Transverse colon (tissue), 4 donors: Measurements from ENCODE around the gene RNF187. TPM values are rescaled to one million over a fixed set of nuclear protein-coding genes. Genes with fewer than 3 reads are reported as not detected.
"Not testable (repeated sequence)": the region's sequence is repeated elsewhere in the genome, so short reads cannot be mapped to it uniquely, and the experiment has no call there.

Experiments
- DNase-seq: peaks from one replicate; pipeline ENCODE4 v3.0.0-alpha.2; 2019
- H3K27ac ChIP-seq, 4 donors: fragments of 200-600 bp; sonication (generic); 2 replicates each; pipeline ENCODE4 v1.5.1; 2016 to 2018; ENCODE audit warnings: inconsistent platforms in 4 of 4
- H3K27me3 ChIP-seq: fragments of 200-600 bp; sonication (generic); 2 replicates; pipeline ENCODE4 v1.5.1; 2017; ENCODE audit warnings: inconsistent platforms
- H3K36me3 ChIP-seq, 4 donors: fragments of 200-600 bp; sonication (generic); 2 replicates each; pipeline ENCODE4 v1.5.1; 2017 to 2019; ENCODE audit warnings: inconsistent platforms in 4 of 4
- H3K4me1 ChIP-seq, 4 donors: fragments of 200-600 bp; sonication (generic); 2 replicates each; pipeline ENCODE4 v1.5.1; 2017 to 2020; ENCODE audit warnings: inconsistent platforms in 4 of 4
- H3K4me3 ChIP-seq, 4 donors: fragments of 200-600 bp; sonication (generic); 1 replicate in 1 of 4; 2 replicates in 3 of 4; pipeline versions ENCODE4 v1.5.1 to v1.6.1; 2017 to 2019; ENCODE audit warnings: inconsistent platforms in 4 of 4
- H3K9me3 ChIP-seq, 2 donors: fragments of 200-600 bp; sonication (generic); 2 replicates each; pipeline ENCODE4 v1.5.1; 2017 to 2019; ENCODE audit warnings: inconsistent platforms in 2 of 2
- CTCF ChIP-seq, 5 experiments: fragments of 200-600 bp in 3 of 5; fragments of 450-650 bp in 2 of 5; sonication (generic) in 3 of 5; IDR thresholded peaks; 1 replicate in 2 of 5; 2 replicates in 3 of 5; pipeline ENCODE4 v1.5.1; 2016 to 2017; ENCODE audit warnings: antibody characterized with exemption in 5 of 5, inconsistent platforms in 3 of 5, mild to moderate bottlenecking in 2 of 5, moderate library complexity in 1 of 5
- EP300 ChIP-seq: sonication (generic); formaldehyde crosslinking; IDR thresholded peaks from one replicate; pipeline ENCODE4 v1.6.1; 2017; ENCODE audit warnings: antibody characterized with exemption, low read depth
- POLR2A ChIP-seq: fragments of 450-650 bp; IDR thresholded peaks from one replicate; pipeline ENCODE4 v1.6.1; 2016; ENCODE audit warnings: antibody characterized with exemption, mild to moderate bottlenecking, moderate library complexity
- POLR2AphosphoS5 ChIP-seq, 3 donors: sonication (generic); formaldehyde crosslinking; IDR thresholded peaks; one replicate each; pipeline ENCODE4 v1.6.1; 2016; ENCODE audit warnings: antibody characterized with exemption in 3 of 3
- WGBS, 2 donors: methylation state at CpG; one replicate each; pipeline ENCODE4 v1.1.5; 2018; ENCODE audit warnings: low coverage in 1 of 2; 5-methylcytosine and 5-hydroxymethylcytosine counted together
- in situ Hi-C, 4 donors: fragments of 200-750 bp; cut with MboI; loops; one replicate each; pipeline versions ENCODE4 v1.15.0 to v1.15.1; 2017; ENCODE audit warnings: low sequenced_read_pairs in 3 of 4, low pct_ligation_motif_present in 1 of 4, low pct_unique_long_range_greater_than_20kb in 1 of 4
- intact Hi-C: fragments of 100-400 bp; cut with DNase I; formaldehyde crosslinking; loops from one replicate; pipeline ENCODE4 v1.15.1; 2023; ENCODE audit warnings: low total_unique reads
- total RNA-seq, 4 donors: library from RNA; depleted of rRNA; stranded (reverse); fragments of >200 nt; gene quantifications; one replicate each; pipeline ENCODE4 v1.1.0, GENCODE V29; 2016

Gene RNF187
- total RNA-seq, 4 donors from 2014 or later: 13.8 to 110 (median 27.1) TPM

GRCh38 chr1:228465141-228465540, 22.0 kb upstream of the RNF187 start:
- Histone ChIP-seq H3K4me3 (no peak overlapping the region), H3K4me1 (peaks cover 0 to 13% (median 4%) of the 10 kb centered on the region in 4 donors), H3K27me3 (peaks cover 96% of the 10 kb centered on the region), H3K36me3 (no peaks in the 10 kb centered on the region), H3K27ac (no peak overlapping the region), H3K9me3 (no peaks in the 10 kb centered on the region)
- intact Hi-C loops: no loop called here
- 19 to 27% methylated on average over 12 to 13 of the region's 13 CpGs for WGBS, 2 donors
- in situ Hi-C loops: no loop called here
- no peak for DNase-seq
- no peak for TF ChIP-seq EP300

GRCh38 chr1:228465571-228466146, 21.5 kb upstream of the RNF187 start:
- no peak overlapping the region for H3K27ac ChIP-seq
- H3K27me3 ChIP-seq: peaks cover 99% of the 10 kb centered on the region
- H3K4me3 ChIP-seq: no peak overlapping the region
- TF ChIP-seq EP300 (no peak), POLR2AphosphoS5 (IDR thresholded peaks at IDR 0.05) (no peak), CTCF (IDR thresholded peaks at IDR 0.05) (no peak), POLR2A (no peak)
- H3K4me1 ChIP-seq: peaks cover 0 to 13% (median 4%) of the 10 kb centered on the region in 4 donors
- no peaks in the 10 kb centered on the region for H3K9me3 ChIP-seq
- intact Hi-C loops (no loop called here), in situ Hi-C loops (no loop called here)
- no peak for DNase-seq
- H3K36me3 ChIP-seq: no peaks in the 10 kb centered on the region
- WGBS, 2 donors: 71% methylated on average over 8 of the region's 8 CpGs; no CpG with 5 or more reads in 1 of the 2 donors

- H3K27ac ChIP-seq, DNase-seq, intact Hi-C loops, H3K9me3 ChIP-seq, H3K36me3 ChIP-seq, H3K4me3 ChIP-seq, in situ Hi-C loops: not testable (repeated sequence)
- Histone ChIP-seq H3K4me1 (peaks cover 0 to 13% (median 4%) of the 10 kb centered on the region in 4 donors), H3K27me3 (peaks cover 85% of the 10 kb centered on the region)
- 72 to 86% methylated on average over 1 to 2 of the region's 2 CpGs for WGBS, 2 donors
Observed at GRCh38 chr1:228468188-228468587, 19.0 kb upstream of the RNF187 start.

- Histone ChIP-seq H3K9me3 (no peaks in the 10 kb centered on the region), H3K36me3 (no peaks in the 10 kb centered on the region), H3K27ac (no peak overlapping the region), H3K4me3 (no peak overlapping the region), H3K4me1 (peaks cover 0 to 3% (median 0%) of the 10 kb centered on the region in 4 donors), H3K27me3 (peaks cover 71% of the 10 kb centered on the region)
- in situ Hi-C loops: no loop called here
- intact Hi-C loops: no loop called here
- DNase-seq: no peak
- TF ChIP-seq POLR2AphosphoS5 (IDR thresholded peaks at IDR 0.05) (no peak), EP300 (no peak), CTCF (IDR thresholded peaks at IDR 0.05) (no peak)
- WGBS, 2 donors: 40% methylated on average over 28 of the region's 33 CpGs; no CpG with 5 or more reads in 1 of the 2 donors
Observed at GRCh38 chr1:228469413-228470162, 17.6 kb upstream of the RNF187 start.

GRCh38 chr1:228471154-228471761, 15.9 kb upstream of the RNF187 start:
- Histone ChIP-seq H3K9me3 (no peaks in the 10 kb centered on the region), H3K4me3 (no peak overlapping the region), H3K27me3 (peaks cover 55% of the 10 kb centered on the region), H3K27ac (no peak overlapping the region), H3K36me3 (no peaks in the 10 kb centered on the region), H3K4me1 (no peaks in the 10 kb centered on the region)
- in situ Hi-C loops (no loop called here), intact Hi-C loops (no loop called here)
- WGBS, 2 donors: 82 to 100% methylated on average over 4 to 37 of the region's 37 CpGs
- DNase-seq: no peak
- TF ChIP-seq POLR2A (no peak), POLR2AphosphoS5 (IDR thresholded peaks at IDR 0.05) (no peak), EP300 (no peak), CTCF (IDR thresholded peaks at IDR 0.05) (no peak)
